ENCODE data around the gene SLC25A52.
"Not testable (repeated sequence)": the region's sequence is repeated elsewhere in the genome, so short reads cannot be mapped to it uniquely, and the experiment has no call there.

The SLC25A52 gene

DNA sequence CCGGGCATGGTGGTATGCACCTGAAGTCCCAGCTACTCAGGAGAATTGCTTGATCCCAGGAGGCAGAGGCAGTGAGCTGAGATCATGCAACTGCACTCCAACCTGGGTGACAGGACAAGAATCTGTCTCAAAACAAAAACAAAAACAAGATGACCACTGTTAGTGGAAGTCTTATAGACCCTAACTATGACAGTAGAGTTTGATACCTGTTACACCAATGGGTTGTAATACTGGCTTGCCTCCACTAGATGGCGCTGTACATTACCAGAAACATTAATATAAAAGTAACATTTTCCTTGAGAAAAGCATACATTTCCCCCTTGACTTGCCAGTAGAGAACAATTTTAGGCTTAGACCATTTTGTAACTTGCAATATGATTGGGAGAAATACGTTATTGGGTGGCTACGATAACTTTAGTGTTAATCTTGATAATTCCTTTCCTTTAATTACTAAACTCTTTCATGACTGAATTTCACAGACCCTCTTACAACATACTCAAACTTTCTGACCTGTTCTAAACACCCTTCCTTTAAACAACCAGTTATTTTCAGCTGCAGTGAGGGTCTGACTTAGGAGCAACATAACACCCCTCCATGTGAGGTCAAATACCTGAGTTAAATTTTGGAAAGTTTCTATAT, 19.5 kb downstream of the SLC25A52 start:
- DNase-seq, result peak in 14 of 56 donors; percentile 0 to 68 (median 17)

DNA sequence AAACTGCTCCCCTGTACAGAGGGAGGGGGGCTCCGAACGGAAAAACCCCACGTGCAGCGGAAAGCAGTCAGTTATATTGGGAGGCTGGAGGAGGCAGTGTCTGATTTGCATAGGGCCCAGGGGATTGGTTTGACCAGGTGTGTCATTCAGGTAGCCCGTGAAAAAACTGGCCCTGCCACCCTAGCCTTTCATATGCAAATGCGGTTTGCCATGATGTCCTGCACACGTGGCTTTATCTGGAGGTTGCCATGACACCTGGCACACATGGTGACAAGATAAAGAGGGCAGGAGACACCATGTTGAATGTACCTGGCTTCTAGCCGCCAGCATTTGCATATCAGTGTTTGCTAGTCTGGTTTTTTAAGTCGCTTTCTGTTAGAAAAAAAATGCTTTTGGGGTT, 20.5 kb downstream of the SLC25A52 start:
- DNase-seq, result no peak

DNA sequence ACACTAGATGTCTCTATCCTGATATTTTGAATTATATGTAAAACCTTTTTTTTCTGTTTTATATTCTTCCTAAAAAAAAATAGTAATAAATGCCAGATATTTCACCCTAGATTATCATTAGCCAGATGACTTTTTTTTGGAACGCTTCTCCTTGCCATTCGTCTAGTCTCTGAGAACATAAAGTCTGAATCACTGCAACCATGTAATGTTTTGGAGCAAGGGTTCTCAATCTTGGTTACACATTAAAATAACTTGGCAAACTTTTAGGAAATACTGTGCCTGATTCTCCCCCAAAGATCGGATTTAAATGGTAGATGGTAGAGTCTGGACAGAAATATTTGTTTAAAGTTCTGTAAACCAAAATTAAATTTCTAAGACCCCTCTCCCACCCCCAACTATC, 21.0 kb downstream of the SLC25A52 start:
- no peak for DNase-seq

DNA sequence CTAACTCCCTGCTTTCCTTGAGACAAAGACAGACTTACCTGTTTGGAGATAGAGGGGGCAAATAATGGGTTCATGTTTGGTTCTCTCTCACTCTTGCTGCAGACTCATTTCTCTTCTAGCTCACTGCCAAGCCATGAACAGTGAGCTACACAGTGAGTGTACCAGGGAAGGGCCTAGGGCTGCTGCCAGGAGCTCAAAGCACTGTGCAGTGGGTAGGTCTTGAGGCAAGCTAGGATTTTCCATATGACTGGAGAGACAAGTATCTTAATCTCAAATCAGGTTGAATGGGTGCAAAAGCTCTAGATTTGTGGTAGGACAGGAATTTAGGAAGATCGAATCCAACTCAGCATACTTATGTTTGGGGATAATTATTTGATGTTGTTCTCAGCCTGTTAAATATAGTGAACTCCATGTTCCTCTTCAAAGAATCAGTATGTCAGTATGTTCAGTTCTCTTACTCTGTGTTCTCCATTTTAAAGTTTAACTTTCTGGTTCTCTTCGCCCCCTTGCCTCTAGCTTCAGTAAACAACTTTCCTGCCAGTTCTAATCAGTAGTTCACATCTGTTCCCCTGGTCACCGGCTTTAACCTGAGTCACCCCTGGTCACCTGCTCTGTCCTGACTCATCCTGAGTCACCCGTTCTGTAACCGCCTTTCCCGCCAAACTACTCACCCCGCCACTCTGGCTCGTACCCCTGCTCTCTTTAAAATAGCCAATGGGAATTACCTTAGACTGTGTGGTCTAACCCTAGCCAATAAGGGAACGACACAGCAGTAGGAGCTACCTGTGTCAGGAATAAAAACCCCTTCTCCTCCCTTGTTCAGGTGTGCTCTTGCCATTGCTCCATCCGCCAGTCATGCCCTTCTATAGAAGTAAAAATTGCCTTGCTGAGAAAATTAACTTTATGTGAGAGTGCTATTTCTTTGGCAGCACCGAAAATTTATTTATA, 21.9 kb downstream of the SLC25A52 start:
- DNase-seq, result no peak

DNA sequence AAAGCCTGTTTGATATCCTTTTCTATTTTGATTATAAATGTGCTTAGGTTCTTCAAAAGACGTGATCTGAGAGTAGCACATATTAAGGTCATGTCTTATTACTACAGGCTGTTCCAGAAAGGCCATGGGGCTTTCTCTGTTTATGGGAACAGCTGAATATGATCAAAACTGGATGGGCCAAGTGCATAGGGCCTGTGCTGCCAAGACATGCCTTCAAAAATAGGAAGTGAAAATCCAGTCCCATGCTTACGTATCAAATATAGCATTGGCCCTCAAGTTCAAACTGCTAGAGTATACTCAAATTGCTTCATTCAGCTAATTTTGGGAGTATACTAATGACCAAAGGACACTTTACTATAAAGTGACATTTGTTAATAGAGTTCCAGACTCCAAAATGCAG, 24.1 kb downstream of the SLC25A52 start:
- DNase-seq, result no peak

DNA sequence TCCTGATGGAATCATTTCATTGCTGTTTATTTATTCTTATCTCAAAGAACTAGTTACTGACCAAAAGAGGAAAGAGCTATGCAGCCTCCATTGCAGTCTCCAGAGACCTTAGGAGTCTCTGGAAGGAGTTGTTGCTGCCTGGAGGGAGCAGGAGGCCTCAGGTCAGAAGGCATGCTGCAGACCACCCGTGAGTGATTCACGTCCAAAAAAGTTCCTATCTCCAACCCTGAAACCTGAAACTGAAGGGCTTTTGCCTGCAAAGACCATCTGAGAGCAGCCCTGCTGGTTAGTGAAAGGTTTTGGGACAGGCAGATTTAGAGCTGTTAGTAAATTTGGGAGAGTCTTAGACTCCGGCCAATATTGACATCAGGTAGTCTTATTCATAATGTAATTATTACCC, 29.1 kb downstream of the SLC25A52 start:
- no peak for DNase-seq

DNA sequence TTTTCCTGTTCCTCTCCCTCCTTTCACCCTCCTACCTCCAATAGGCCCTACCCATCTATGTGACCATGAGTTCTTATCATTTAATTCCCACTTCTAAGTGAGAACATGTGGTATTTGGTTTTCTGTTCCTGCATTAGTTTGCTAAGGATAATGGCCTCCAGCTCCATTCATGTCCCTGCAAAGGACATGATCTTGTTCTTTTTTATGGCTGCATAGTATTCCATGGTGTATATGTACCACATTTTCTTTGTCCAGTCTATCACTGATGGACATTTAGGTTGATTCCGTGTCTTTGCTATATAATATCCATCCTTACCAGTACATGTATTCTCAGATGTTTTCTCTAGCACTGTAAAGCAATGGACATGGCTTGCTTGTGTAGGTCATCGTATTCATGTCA, 31.5 kb downstream of the SLC25A52 start:
- DNase-seq, result not testable (repeated sequence)

DNA sequence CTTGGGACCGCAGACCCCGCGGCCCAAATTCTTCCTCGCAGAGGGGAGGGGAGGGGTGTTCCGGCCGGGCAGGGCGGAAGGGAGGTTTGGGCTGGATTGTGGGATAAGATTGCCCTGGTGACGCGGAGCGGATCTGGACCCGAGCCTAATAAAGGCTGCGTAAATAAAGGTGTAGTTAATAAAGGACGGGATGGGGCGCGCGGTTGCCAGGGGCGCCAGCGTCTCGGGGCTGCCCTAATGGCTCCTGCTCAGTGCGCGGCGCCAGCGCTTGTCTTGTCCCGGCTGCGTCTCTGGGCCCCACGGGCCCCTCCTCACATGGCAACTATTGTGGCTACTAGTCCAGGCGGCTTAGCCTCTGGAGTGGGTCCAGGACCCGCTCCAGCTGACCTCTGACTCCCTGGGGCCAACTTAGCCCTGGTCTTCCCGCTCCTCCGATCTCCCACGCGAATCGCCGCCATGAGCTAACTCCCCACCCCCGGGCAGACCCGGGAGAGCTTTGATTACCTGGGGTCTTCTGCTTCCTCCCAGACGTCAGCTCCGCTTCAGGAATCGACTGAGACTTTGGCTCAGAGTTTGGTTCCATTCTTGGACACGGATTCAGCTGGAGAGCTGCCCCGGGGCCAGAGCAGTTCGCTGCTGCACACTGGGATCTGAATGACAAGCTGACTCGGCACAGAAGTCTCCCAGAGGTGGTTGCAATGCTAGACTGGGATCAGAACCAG, 36.5 kb downstream of the SLC25A52 start:
- DNase-seq, result peak in 12 of 56 donors; percentile 2 to 45 (median 18)

DNA sequence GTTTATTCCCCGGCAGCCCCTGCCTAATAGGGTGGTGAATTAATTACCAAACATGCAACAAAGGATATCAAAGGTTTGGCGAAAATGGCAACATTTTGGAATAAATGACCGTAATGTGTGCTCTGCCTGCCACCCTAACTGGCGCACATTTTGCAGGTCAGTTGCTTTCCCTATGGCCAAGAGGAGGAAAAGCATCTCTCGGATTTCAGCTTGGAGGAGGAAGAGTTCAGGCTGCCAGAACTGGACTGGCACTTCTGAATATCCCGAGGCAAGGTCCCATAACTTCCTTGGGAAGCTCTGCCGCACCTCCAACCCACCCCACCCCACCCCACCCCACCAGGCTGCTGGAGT, 37.1 kb downstream of the SLC25A52 start:
- DNase-seq, result no peak

DNA sequence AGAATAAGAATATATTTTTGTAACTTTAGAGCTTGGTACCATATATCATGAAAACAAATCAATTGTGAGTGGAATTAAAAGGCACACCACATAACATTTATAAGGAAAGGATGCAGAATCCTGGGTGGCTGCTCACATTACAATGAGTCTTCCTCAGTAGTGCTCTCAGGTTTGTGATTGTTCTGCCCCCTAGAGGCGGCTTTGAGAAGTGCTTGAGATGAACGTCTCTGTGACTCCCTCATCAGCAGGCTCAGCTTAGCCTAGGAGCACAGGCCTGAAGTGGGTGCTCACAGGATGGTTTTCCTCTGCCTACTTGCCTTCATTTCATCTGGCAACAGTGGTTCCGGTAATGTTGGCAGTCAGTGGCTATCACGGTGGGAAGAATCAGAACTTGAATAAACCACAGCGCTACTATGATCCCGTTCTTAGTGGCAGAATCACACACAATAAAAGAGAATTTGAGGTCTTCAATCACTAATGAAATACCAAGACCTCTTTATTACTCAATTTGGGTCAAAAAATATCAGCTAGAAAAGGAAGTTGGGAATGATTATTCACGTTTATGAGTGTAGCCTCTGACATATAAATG, 38.2 kb downstream of the SLC25A52 start:
- DNase-seq, result peak in 51 of 56 donors; percentile 8 to 91 (median 59)

DNA sequence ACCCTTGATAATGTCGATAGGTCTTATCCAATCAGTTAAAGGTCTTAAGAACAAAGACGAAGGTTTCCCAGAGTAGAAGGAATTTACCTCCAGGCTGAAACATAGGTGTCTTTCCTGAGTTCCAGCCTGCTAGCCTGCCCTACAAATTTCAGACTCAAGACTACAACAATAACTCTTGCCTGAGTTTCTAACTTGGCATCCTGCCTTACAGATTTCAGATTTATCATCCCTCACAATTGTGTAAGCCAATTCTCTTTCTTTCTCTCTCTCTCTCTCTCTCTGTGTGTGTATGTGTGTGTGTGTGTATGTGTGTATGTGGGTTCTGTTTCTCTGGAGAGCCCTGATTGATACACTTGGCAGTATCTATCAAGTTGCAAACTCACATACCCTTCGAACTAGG, 39.1 kb downstream of the SLC25A52 start:
- no peak for DNase-seq

DNA sequence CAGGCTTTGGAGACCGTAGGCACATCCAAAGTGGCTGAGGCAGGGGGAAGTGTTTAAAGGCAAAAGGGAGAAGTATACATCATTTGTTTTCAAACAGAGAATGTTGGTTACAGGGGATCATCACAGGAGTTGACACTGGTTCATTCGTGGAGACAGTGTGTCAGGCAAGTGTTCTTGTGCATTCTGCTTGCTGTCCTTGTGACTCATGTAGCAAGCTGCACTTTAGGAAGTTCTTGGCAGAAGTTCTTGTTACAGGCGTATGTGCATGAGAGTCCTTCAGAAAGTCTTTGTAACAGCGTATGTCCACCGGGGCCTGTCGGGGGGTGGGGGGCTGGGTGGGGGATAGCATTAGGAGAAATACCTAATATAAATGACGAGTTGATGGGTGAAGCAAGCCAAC, 39.8 kb downstream of the SLC25A52 start:
- DNase-seq, result no peak

DNA sequence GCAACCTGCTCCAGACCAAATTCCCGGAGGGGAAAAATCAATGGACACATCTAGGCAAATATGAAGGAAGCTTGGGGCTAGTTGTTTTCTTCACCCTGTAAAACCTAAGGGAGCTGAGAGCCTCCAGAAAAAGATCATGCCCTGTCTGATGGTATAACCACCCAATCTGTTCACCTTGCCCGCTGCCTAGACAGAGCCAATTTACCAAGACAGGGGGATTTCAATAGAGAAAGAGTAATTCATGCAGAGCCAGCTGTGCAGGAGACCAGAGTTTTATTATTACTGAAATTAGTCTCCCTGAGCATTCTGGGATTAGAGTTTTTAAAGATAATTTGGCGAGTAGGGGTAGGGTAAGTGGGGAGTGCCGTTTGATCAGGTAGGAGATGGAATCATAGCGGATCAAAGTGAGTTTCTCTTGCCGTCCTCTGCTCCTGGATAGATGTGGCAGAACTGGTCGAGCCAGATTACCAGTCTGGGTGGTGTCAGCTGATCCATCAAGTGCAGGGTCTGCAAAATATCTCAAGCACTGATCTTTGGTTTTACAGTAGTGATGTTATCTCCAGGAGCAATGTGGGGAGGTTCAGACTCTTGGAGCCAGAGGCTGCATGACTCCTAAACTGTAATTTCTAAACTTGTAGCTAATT, 41.2 kb downstream of the SLC25A52 start:
- DNase-seq, result no peak

DNA sequence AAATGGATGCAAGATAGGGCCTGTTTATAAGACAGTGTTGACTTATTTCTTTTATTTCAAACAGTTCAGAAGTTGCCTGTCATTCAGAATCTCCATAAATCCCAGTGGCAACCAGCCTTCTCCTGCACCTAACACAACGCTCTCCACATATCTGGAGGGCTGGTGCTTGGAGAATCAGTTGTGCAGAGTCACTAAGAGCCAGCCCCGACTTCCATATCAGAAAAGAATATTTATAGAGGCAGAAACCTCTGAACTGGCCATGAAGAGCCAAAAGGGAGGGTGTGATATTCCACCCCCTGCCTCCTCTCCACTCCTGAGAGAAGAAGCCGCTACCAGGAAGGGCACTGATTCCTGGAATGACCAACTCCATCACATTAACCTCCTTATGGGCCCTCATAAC, 42.3 kb downstream of the SLC25A52 start:
- DNase-seq, result no peak

DNA sequence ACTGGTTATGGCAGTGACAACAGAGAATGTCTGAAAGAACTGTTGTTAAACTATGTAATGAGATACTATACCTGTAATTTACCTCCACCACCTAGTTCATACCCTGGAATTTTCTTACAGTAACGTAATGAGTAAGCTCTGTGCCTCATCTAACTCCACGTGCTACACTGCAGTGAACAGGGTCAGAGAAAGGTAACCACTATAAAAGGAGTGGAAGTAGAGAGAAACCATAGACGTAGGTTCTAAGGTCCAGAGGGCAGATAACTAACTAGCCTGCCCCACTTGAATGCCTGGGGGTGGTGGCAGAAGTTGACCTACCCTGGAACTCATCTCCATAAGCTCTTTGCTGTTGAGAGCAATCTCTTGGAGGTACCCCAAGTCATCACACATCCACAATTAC, 44.3 kb downstream of the SLC25A52 start:
- DNase-seq, result no peak

DNA sequence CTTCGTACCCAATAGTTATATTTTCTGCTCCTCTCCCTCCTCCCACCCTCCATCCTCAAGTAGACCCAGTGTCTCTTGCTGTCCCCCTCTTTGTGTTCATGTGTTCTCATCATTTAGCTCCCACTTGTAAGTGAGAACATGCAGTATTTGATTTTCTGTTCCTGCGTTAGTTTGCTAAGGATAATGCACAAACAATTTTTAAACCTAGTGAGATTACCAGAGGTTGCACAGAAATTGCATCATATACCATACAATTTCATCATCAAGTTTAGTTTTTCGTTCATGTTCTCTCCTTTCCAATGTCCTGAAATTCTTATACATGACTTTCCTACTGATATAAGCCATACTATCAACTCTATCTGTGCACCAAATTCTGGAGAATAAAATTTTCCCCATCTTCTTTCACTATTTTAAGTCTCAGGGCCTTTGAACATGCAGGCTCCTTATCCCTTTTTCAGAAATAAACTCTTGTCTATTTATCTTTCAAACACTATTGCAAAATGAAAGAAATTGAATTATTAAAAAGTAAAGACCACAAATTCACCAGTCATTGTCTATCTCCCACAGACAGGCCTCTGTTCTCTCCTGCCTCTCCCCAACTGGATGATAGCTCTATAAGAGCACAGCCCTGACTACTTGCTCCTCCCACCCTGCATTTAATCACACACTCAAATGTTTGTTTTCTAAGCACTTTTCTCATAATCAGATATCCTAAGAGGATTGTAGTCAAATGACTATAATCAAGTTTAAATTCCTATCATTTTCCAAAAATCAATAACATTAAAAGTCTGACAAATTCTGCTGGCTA, 49.1 kb downstream of the SLC25A52 start:
- DNase-seq, result no peak

DNA sequence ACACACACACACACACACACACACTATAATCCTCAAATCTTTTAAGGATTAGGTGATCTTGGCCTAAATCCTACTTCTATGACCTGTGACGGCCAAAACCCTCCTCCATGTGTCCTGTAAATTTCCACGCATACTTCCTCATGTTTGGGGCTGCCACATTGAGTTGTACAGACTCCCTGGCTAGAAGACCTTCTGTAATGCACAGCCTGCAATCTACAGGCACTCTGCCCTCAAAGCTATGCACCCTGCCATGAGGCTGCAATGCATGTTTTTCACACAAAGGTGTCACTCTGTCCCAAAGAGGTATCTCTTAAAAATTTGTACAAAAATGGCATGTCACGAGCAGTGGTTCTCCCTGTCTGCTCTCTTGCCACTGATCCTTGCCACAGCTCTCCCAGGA, 49.9 kb downstream of the SLC25A52 start:
- DNase-seq, result no peak
